ENCODE measurements around the gene DUSP10.

DNA sequence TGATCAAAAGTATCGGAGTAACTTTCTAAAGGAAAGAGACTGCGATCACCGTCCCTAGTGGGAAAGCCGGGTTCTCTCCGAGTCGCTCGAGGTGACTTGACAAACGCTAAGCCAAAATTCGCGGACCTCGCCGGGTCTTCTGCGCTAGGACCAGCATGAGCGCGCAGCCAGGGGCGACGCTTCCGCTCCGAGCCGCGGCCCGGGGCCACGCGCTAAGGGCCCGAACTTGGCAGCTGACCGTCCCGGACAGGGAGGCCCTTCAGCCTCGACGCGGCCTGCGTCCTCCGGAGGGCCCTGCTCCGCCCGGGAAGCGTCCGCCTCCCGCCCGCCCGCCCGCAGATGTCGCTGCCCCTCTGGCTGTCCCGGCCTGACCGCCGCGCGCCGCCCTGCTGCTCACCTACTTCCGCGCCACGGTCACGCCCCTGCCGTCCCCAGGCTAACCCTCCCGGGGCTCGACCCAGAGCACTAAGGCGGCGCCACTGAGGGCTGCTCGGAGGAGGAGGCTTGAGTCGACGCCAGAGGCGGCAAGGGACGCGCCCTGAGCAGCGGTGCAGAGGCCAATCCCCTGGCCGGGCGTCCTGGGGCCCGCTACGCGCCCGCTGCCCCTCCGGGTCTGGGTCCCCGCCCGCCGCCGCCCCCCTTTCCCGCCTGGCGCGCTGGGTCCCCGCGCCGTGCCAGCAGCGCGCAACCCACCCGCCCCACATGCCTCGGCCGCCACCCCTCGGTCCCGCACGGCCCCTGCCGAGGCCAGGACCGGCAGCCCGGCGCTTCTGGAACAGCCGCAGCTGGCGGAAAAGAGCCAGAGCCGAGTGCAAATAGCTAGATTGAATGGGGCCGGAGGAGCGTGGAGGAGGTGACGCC, 896 bp upstream of the DUSP10 start:
- TF ChIP-seq, protein P1, sequence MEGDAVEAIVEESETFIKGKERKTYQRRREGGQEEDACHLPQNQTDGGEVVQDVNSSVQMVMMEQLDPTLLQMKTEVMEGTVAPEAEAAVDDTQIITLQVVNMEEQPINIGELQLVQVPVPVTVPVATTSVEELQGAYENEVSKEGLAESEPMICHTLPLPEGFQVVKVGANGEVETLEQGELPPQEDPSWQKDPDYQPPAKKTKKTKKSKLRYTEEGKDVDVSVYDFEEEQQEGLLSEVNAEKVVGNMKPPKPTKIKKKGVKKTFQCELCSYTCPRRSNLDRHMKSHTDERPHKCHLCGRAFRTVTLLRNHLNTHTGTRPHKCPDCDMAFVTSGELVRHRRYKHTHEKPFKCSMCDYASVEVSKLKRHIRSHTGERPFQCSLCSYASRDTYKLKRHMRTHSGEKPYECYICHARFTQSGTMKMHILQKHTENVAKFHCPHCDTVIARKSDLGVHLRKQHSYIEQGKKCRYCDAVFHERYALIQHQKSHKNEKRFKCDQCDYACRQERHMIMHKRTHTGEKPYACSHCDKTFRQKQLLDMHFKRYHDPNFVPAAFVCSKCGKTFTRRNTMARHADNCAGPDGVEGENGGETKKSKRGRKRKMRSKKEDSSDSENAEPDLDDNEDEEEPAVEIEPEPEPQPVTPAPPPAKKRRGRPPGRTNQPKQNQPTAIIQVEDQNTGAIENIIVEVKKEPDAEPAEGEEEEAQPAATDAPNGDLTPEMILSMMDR (IDR thresholded peaks at IDR 0.05 in 4 of 5, conservative IDR thresholded peaks at IDR 0.05 in 1 of 5) = peak in 2 of 5 experiments; percentile 16 to 41
- TF ChIP-seq POLR2A (IDR thresholded peaks at IDR 0.05) = peak; percentile 6 to 47
